OCI-LY1 (cell line): ENCODE results near the gene SMAD6.

Source experiments
- H2AFZ ChIP-seq: fragments of 200-600 bp; sonication (generic), shearing (Covaris generic); 2 replicates; pipeline ENCODE4 v1.6.0; 2014; ENCODE audit warnings: antibody characterized with exemption, mild to moderate bottlenecking, low read length
- H3F3A ChIP-seq: fragments of 200-600 bp; sonication (generic), shearing (Covaris generic); 2 replicates; pipeline ENCODE4 v1.6.0; 2014; ENCODE audit warnings: mild to moderate bottlenecking, antibody characterized with exemption, low read length, moderate library complexity; ENCODE audit not compliant: insufficient read depth
- H3K27ac ChIP-seq: fragments of 200-600 bp; sonication (generic); 2 replicates; pipeline ENCODE4 v1.5.1; 2014; ENCODE audit warnings: low read length, mixed run types, mild to moderate bottlenecking, low read depth; ENCODE audit not compliant: poor library complexity, severe bottlenecking
- H3K27me3 ChIP-seq: fragments of 200-600 bp; sonication (generic); 2 replicates; pipeline ENCODE4 v1.6.0; 2014; ENCODE audit warnings: antibody characterized with exemption, mild to moderate bottlenecking, low read length, moderate library complexity; ENCODE audit not compliant: insufficient read depth
- H3K36me3 ChIP-seq: fragments of 200-600 bp; sonication (generic); 2 replicates; pipeline ENCODE4 v1.6.1; 2014; ENCODE audit warnings: mild to moderate bottlenecking, antibody characterized with exemption, low read length, moderate library complexity, mixed read lengths; ENCODE audit not compliant: insufficient read depth
- H3K4me1 ChIP-seq: fragments of 200-600 bp; sonication (generic); 2 replicates; pipeline ENCODE4 v1.5.1; 2014; ENCODE audit warnings: mild to moderate bottlenecking, low read length, moderate library complexity; ENCODE audit not compliant: insufficient read depth, severe bottlenecking
- H3K4me2 ChIP-seq: fragments of 200-600 bp; sonication (generic), shearing (Covaris generic); 2 replicates; pipeline ENCODE4 v1.6.1; 2014; ENCODE audit warnings: low read length
- H3K4me3 ChIP-seq: fragments of 200-600 bp; sonication (generic); 2 replicates; pipeline ENCODE4 v1.5.1; 2014; ENCODE audit warnings: low read length, low read depth, mild to moderate bottlenecking, mixed read lengths; ENCODE audit not compliant: poor library complexity, severe bottlenecking
- H3K79me2 ChIP-seq: fragments of 200-600 bp; shearing (Covaris generic); 2 replicates; pipeline ENCODE4 v1.6.1; 2016; ENCODE audit warnings: mixed run types, low read length, mixed read lengths; ENCODE audit not compliant: insufficient read depth
- H3K9ac ChIP-seq: fragments of 200-600 bp; sonication (generic), shearing (Covaris generic); 2 replicates; pipeline ENCODE4 v1.6.1; 2014; ENCODE audit warnings: mild to moderate bottlenecking, low read length, mixed read lengths
- H3K9me2 ChIP-seq: fragments of 200-600 bp; sonication (generic), shearing (Covaris generic); 2 replicates; pipeline ENCODE4 v1.6.1; 2014; ENCODE audit warnings: low read depth, mild to moderate bottlenecking, low read length, mixed read lengths
- H3K9me3 ChIP-seq: fragments of 200-600 bp; shearing (Covaris generic); 2 replicates; pipeline ENCODE4 v1.6.1; 2014; ENCODE audit warnings: low read length, mixed read lengths
- H4K20me1 ChIP-seq: fragments of 200-600 bp; sonication (generic), shearing (Covaris generic); 2 replicates; pipeline ENCODE4 v1.6.0; 2016; ENCODE audit warnings: mild to moderate bottlenecking, low read length; ENCODE audit not compliant: insufficient read depth
- CTCF ChIP-seq: fragments of 200-600 bp; sonication (generic), shearing (Covaris generic); IDR thresholded peaks from 2 replicates; pipeline ENCODE4 v1.5.1; 2017; ENCODE audit warnings: mild to moderate bottlenecking, antibody characterized with exemption, low read length, moderate library complexity, mixed read lengths
- EZH2 ChIP-seq: fragments of 200-600 bp; sonication (generic), shearing (Covaris generic); IDR thresholded peaks from 2 replicates; pipeline ENCODE4 v1.8.0; 2017; ENCODE audit warnings: borderline replicate concordance, mixed run types, mild to moderate bottlenecking, antibody characterized with exemption, low read length, moderate library complexity, mixed read lengths

SMAD6 gene

GRCh38 chr15:66677336-66677735, 24.7 kb upstream of the SMAD6 start:
- H3K9me3 ChIP-seq = no peaks in the 10 kb centered on the region
- no peaks in the 10 kb centered on the region for H3F3A ChIP-seq
- H3K4me3 ChIP-seq = no peak overlapping the region
- H3K27ac ChIP-seq = no peak overlapping the region
- no peaks in the 10 kb centered on the region for H3K79me2 ChIP-seq
- H3K9me2 ChIP-seq = no peaks in the 10 kb centered on the region
- H4K20me1 ChIP-seq = no peaks in the 10 kb centered on the region
- H3K4me1 ChIP-seq = peaks cover 6% of the 10 kb centered on the region
- no peak for TF ChIP-seq CTCF
- TF ChIP-seq EZH2 = no peak
- H3K27me3 ChIP-seq = no peaks in the 10 kb centered on the region; the same call in 1 of the 2 replicates
- H3K36me3 ChIP-seq = no peaks in the 10 kb centered on the region
- no peak overlapping the region for H2AFZ ChIP-seq
- no peak overlapping the region for H3K4me2 ChIP-seq
- H3K9ac ChIP-seq = no peak overlapping the region

- Histone ChIP-seq H4K20me1 (no peaks in the 10 kb centered on the region), H3K27ac (no peak overlapping the region), H3K36me3 (no peaks in the 10 kb centered on the region), H3K4me3 (no peak overlapping the region), H3K9me2 (no peaks in the 10 kb centered on the region), H2AFZ (no peak overlapping the region), H3K9me3 (no peaks in the 10 kb centered on the region), H3K79me2 (no peaks in the 10 kb centered on the region), H3K4me2 (no peak overlapping the region), H3K9ac (no peak overlapping the region), H3F3A (no peaks in the 10 kb centered on the region), H3K4me1 (no peaks in the 10 kb centered on the region), H3K27me3 (no peaks in the 10 kb centered on the region; the same call in 1 of the 2 replicates)
- TF ChIP-seq EZH2 (no peak), CTCF (no peak)
These were observed 22.9 kb upstream of the SMAD6 start for GRCh38 chr15:66679061-66679656.

DNA sequence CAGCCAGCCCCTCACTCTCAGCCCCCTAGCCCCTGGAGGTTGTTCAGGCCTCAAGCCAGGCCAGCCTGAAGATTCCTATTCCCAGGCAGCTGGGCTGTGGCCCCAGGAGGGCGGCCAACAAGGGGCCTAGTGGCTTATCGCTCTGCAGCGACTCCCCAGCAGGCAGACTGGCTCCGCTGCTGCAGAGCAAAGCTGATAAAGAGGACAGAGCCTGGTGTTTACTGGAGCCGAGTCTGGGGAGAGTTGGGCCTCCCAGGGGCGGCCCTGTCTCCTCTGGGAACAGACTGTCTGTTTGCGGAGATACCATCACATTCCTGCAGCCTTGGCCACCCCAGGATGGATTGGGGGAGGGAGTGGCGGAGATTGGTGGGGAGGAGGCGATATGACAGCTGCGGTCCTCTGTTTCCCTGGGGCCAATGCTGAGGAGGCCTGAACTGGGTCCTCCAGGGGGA, 22.4 kb upstream of the SMAD6 start:
- no peaks in the 10 kb centered on the region for H3K9me3 ChIP-seq
- H4K20me1 ChIP-seq = no peaks in the 10 kb centered on the region
- H3K4me3 ChIP-seq = no peak overlapping the region
- H3K9ac ChIP-seq = no peak overlapping the region
- H3K4me2 ChIP-seq = no peak overlapping the region
- no peaks in the 10 kb centered on the region for H3K4me1 ChIP-seq
- H3K27ac ChIP-seq = no peak overlapping the region
- H3K9me2 ChIP-seq = no peaks in the 10 kb centered on the region
- H3K79me2 ChIP-seq = no peaks in the 10 kb centered on the region
- H2AFZ ChIP-seq = no peak overlapping the region
- H3K36me3 ChIP-seq = no peaks in the 10 kb centered on the region
- no peaks in the 10 kb centered on the region; the same call in 1 of the 2 replicates for H3K27me3 ChIP-seq
- TF ChIP-seq EZH2 (no peak), CTCF (no peak)
- no peaks in the 10 kb centered on the region for H3F3A ChIP-seq
